HEK293T (cell line): ENCODE measurements around the gene COBLL1.

Experiments
- CTCF ChIA-PET: fragments of 350-600 bp; formaldehyde crosslinking; extraction: SDS; loops from one replicate; lab custom pipeline; 2021; ENCODE audit warnings: antibody characterized with exemption, inconsistent platforms; lab: Yijun Ruan, JAX
- POLR2A ChIA-PET: fragments of 350-600 bp; formaldehyde crosslinking; extraction: SDS; loops from one replicate; lab custom pipeline; 2020; ENCODE audit warnings: antibody characterized with exemption, inconsistent platforms; lab: Yijun Ruan, JAX
- DNase-seq: peaks from one replicate; pipeline ENCODE4 v3.0.0; 2012; ENCODE audit warnings: mixed read lengths; ENCODE audit errors: extremely low spot score
- ARNT ChIP-seq: fragments of 450-650 bp; IDR thresholded peaks from 2 replicates; pipeline ENCODE4 v1.6.1; 2017; ENCODE audit warnings: mild to moderate bottlenecking
- BHLHE40 ChIP-seq: fragments of 450-650 bp; IDR thresholded peaks from 2 replicates; pipeline ENCODE4 v1.6.1; 2016; ENCODE audit warnings: mild to moderate bottlenecking, moderate library complexity, borderline replicate concordance
- CTBP1 ChIP-seq: fragments of 450-650 bp; IDR thresholded peaks from 2 replicates; pipeline ENCODE4 v1.6.1; 2016; ENCODE audit warnings: borderline replicate concordance
- ELF4 ChIP-seq: fragments of 450-650 bp; IDR thresholded peaks from 2 replicates; pipeline ENCODE4 v1.6.1; 2017; ENCODE audit warnings: antibody characterized with exemption
- FOXA1 ChIP-seq: fragments of 450-650 bp; IDR thresholded peaks from 2 replicates; pipeline ENCODE4 v1.6.1; 2016; ENCODE audit warnings: mild to moderate bottlenecking
- FOXK2 ChIP-seq: fragments of 450-650 bp; IDR thresholded peaks from 2 replicates; pipeline ENCODE4 v1.6.1; 2016; ENCODE audit warnings: mild to moderate bottlenecking
- FOXM1 ChIP-seq: fragments of 450-650 bp; IDR thresholded peaks from 2 replicates; pipeline ENCODE4 v1.6.1; 2017; ENCODE audit warnings: mild to moderate bottlenecking, borderline replicate concordance
- HDGF ChIP-seq: fragments of 450-650 bp; IDR thresholded peaks from 2 replicates; pipeline ENCODE4 v1.6.1; 2017; ENCODE audit warnings: antibody characterized with exemption, borderline replicate concordance
- L3MBTL2 ChIP-seq: fragments of 450-650 bp; conservative IDR thresholded peaks from 2 replicates; pipeline ENCODE4 v1.6.1; 2016; ENCODE audit warnings: mild to moderate bottlenecking
- LEF1 ChIP-seq: fragments of 450-650 bp; IDR thresholded peaks from 2 replicates; pipeline ENCODE4 v1.6.1; 2017; ENCODE audit warnings: mild to moderate bottlenecking, borderline replicate concordance
- NFRKB ChIP-seq: fragments of 450-650 bp; IDR thresholded peaks from 2 replicates; pipeline ENCODE4 v1.6.1; 2016; ENCODE audit warnings: mild to moderate bottlenecking, moderate library complexity
- PKNOX1 ChIP-seq: fragments of 450-650 bp; IDR thresholded peaks from 2 replicates; pipeline ENCODE4 v1.6.1; 2016
- SP1 ChIP-seq: fragments of 450-650 bp; IDR thresholded peaks from 2 replicates; pipeline ENCODE4 v1.6.1; 2017
- SUZ12 ChIP-seq: fragments of 450-650 bp; IDR thresholded peaks from 2 replicates; pipeline ENCODE4 v1.6.1; 2016; ENCODE audit warnings: mild to moderate bottlenecking
- TARDBP ChIP-seq: fragments of 450-650 bp; IDR thresholded peaks from 2 replicates; pipeline ENCODE4 v1.6.1; 2016
- ZNF384 ChIP-seq: fragments of 450-650 bp; IDR thresholded peaks from 2 replicates; pipeline ENCODE4 v1.6.1; 2016

COBLL1 gene

GRCh38 chr2:164879901-164880535 is 38.4 kb upstream of the COBLL1 start:
- TF ChIP-seq PKNOX1 (no peak), L3MBTL2 (no peak), ELF4 (no peak), SP1 (no peak), FOXA1 (no peak), LEF1 (no peak), NFRKB (no peak)
- ChIA-PET CTCF (no interaction called here), POLR2A (no interaction called here)
- no peak for DNase-seq

- POLR2A ChIA-PET = no interaction called here
- CTCF ChIA-PET = interaction anchor here (0.8 kb wide), 1 partner anchor 36 kb away, joined by 3 read pairs; the partner anchor contains the start of gene COBLL1
- DNase-seq = no peak
- TF ChIP-seq ELF4 = no peak
- no peak for TF ChIP-seq FOXM1
- TF ChIP-seq SUZ12 = no peak
- no peak for TF ChIP-seq SP1
- TF ChIP-seq FOXA1 = no peak
- TF ChIP-seq ARNT = no peak
- TF ChIP-seq TARDBP = no peak
- no peak for TF ChIP-seq HDGF
Observed at GRCh38 chr2:164877927-164878326, 36.3 kb upstream of the COBLL1 start.

- POLR2A ChIA-PET = no interaction called here
- DNase-seq = no peak
- CTCF ChIA-PET = no interaction called here
- TF ChIP-seq L3MBTL2 (no peak), NFRKB (no peak), ELF4 (no peak), FOXM1 (no peak), SP1 (no peak), HDGF (no peak), CTBP1 (no peak), FOXA1 (no peak), LEF1 (no peak), TARDBP (no peak), BHLHE40 (no peak), SUZ12 (no peak), ZNF384 (no peak), ARNT (no peak), PKNOX1 (no peak), FOXK2 (no peak)
Observed at GRCh38 chr2:164877169-164877568, 35.5 kb upstream of the COBLL1 start.

- no peak for DNase-seq
- POLR2A ChIA-PET = no interaction called here
- TF ChIP-seq NFRKB (no peak), PKNOX1 (no peak), L3MBTL2 (no peak), ELF4 (no peak), CTBP1 (no peak), SP1 (no peak), TARDBP (no peak), HDGF (no peak), LEF1 (no peak), FOXK2 (no peak), FOXM1 (no peak), BHLHE40 (no peak), ARNT (no peak), ZNF384 (no peak), FOXA1 (no peak), SUZ12 (no peak)
- CTCF ChIA-PET = no interaction called here
Observed at GRCh38 chr2:164875334-164876205, 33.9 kb upstream of the COBLL1 start.

- CTCF ChIA-PET = interaction anchor here (0.5 kb wide), 1 partner anchor 722 kb away, joined by 3 read pairs; no protein-coding TSS in a partner anchor
- TF ChIP-seq FOXK2 (no peak), NFRKB (no peak), TARDBP (no peak), CTBP1 (no peak), ELF4 (no peak), FOXA1 (no peak), SUZ12 (no peak), SP1 (no peak), PKNOX1 (no peak), FOXM1 (no peak), BHLHE40 (no peak), ARNT (no peak), LEF1 (no peak), ZNF384 (no peak), HDGF (no peak), L3MBTL2 (no peak)
- no peak for DNase-seq
- POLR2A ChIA-PET = no interaction called here
Observed at GRCh38 chr2:164873210-164873908, 31.7 kb upstream of the COBLL1 start.
